Pancreas (tissue), 10 donors: ENCODE measurements around the gene GPC5. TPM values are rescaled to one million over a fixed set of nuclear protein-coding genes. Genes with fewer than 3 reads are reported as not detected.

Experiments used
- ATAC-seq, 4 donors: fragments of 200-7000 bp; cut with Tn5 transposase; one replicate each; pipeline versions ENCODE4 v1.8.0 to v1.9.1; 2020; ENCODE audit warnings: mild to moderate bottlenecking in 4 of 4, moderate library complexity in 4 of 4
- DNase-seq, 6 donors: peaks; one replicate each; pipeline ENCODE4 v3.0.0-alpha.2; 2020
- FAIRE-seq: peaks from 2 replicates; lab custom pipeline; 2012; peaks lifted over from hg19 to GRCh38; lab: Jason Lieb, UNC
- H3K27ac ChIP-seq, 4 donors: fragments of 200-600 bp; sonication (generic); 1 replicate in 3 of 4; 2 replicates in 1 of 4; pipeline versions ENCODE4 v1.5.0 to v1.8.0; 2020
- H3K27me3 ChIP-seq, 4 donors: fragments of 200-600 bp; one replicate each; pipeline ENCODE4 v1.8.0; 2021
- H3K36me3 ChIP-seq, 3 donors: fragments of 200-600 bp; sonication (generic) in 1 of 3; one replicate each; pipeline versions ENCODE4 v1.5.0 to v1.8.0; 2020 to 2021
- H3K4me1 ChIP-seq, 3 donors: fragments of 200-600 bp; one replicate each; pipeline ENCODE4 v1.8.0; 2021
- H3K4me3 ChIP-seq, 4 donors: fragments of 200-600 bp; sonication (generic) in 2 of 4; one replicate each; pipeline versions ENCODE4 v1.5.0 to v1.8.0; 2020 to 2021
- H3K9me3 ChIP-seq, 4 donors: fragments of 200-600 bp; one replicate each; pipeline ENCODE4 v1.8.0; 2021
- WGBS, 2 donors: extraction: QIAGEN DNeasy Blood & Tissue Kit; methylation state at CpG; one replicate each; pipeline ENCODE4 v1.1.7; 2013; 5-methylcytosine and 5-hydroxymethylcytosine counted together
- intact Hi-C, 3 donors: fragments of 100-400 bp; cut with DNase I; formaldehyde crosslinking; loops; one replicate each; pipeline versions ENCODE4 v1.11.1 to v1.14.2; 2022
- polyA plus RNA-seq, 2 donors: library from polyadenylated mRNA; stranded (reverse); fragments of 200-250 nt; gene quantifications; one replicate each; pipeline ENCODE4 v1.2.3, GENCODE V29; 2013
- total RNA-seq, 6 donors: library from RNA; stranded (reverse); fragmentation: NEBNext Ultra II Directional in 4 of 6; extraction: Animal tissue kit (Norgen Biotek cat#: 25700) in 4 of 6; gene quantifications; one replicate each; pipeline versions ENCODE4 v1.2.1 to v1.2.4, GENCODE V29; 2021 to 2023
- TF ChIP-seq, protein P1 (sequence below), 4 donors: fragments of 200-600 bp; sonication (generic) in 3 of 4; IDR thresholded peaks; one replicate each; pipeline versions ENCODE4 v1.5.0 to v1.8.0; 2021; ENCODE audit warnings: antibody characterized with exemption in 4 of 4
- donor health status: healthy with polysubstance abuse.
- donor health status: DM: no; HTN: no; CAD: no; lungs with moderate emphysema.
- donor health status: DM: no; HTN: no; CAD: no.
- donor health status: control.
- donor health status: control.
- donor health status: Bipolar disorder and iron deficiency.
- donor health status: DM: yes; HTN: yes; CAD: no.
- donor health status: DM: no; HTN: no; CAD: no.
- donor health status: DM: no; HTN: no; CAD: no.
- donor health status: DM: yes; HTN: yes; CAD: no.

GPC5 gene
- total and polyA plus RNA-seq, 8 donors, result 0.12 to 0.35 (median 0.35) TPM; not detected in 5

GRCh38 chr13:91594061-91594460 is 195.6 kb downstream of the GPC5 start:
- FAIRE-seq, result no peak
- H3K9me3 ChIP-seq, result no peaks in the 10 kb centered on the region
- WGBS, 2 donors, result 35 to 40% methylated on average over 1 of the region's 1 CpG
- ATAC-seq, result no peak
- no peaks in the 10 kb centered on the region for H3K27me3 ChIP-seq
- H3K4me3 ChIP-seq, result no peak overlapping the region
- intact Hi-C loops, result no loop called here
- no peak for DNase-seq
- H3K27ac ChIP-seq, result no peak overlapping the region
- no peaks in the 10 kb centered on the region for H3K4me1 ChIP-seq
- TF ChIP-seq, protein P1, sequence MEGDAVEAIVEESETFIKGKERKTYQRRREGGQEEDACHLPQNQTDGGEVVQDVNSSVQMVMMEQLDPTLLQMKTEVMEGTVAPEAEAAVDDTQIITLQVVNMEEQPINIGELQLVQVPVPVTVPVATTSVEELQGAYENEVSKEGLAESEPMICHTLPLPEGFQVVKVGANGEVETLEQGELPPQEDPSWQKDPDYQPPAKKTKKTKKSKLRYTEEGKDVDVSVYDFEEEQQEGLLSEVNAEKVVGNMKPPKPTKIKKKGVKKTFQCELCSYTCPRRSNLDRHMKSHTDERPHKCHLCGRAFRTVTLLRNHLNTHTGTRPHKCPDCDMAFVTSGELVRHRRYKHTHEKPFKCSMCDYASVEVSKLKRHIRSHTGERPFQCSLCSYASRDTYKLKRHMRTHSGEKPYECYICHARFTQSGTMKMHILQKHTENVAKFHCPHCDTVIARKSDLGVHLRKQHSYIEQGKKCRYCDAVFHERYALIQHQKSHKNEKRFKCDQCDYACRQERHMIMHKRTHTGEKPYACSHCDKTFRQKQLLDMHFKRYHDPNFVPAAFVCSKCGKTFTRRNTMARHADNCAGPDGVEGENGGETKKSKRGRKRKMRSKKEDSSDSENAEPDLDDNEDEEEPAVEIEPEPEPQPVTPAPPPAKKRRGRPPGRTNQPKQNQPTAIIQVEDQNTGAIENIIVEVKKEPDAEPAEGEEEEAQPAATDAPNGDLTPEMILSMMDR (IDR thresholded peaks at IDR 0.05), result no peak
- no peaks in the 10 kb centered on the region for H3K36me3 ChIP-seq

- TF ChIP-seq, protein P1 (IDR thresholded peaks at IDR 0.05), result no peak
- no peak for ATAC-seq
These were observed 197.3 kb downstream of the GPC5 start for GRCh38 chr13:91595677-91596076.

GRCh38 chr13:91596842-91597241 is 198.4 kb downstream of the GPC5 start:
- WGBS, 2 donors, result 64 to 82% methylated on average over 2 of the region's 2 CpGs
- intact Hi-C loops, result no loop called here
- TF ChIP-seq, protein P1 (IDR thresholded peaks at IDR 0.05), result no peak
- Histone ChIP-seq H3K9me3 (no peaks in the 10 kb centered on the region), H3K27ac (no peak overlapping the region), H3K36me3 (no peaks in the 10 kb centered on the region), H3K27me3 (no peaks in the 10 kb centered on the region), H3K4me1 (no peaks in the 10 kb centered on the region), H3K4me3 (no peak overlapping the region)
- DNase-seq, result no peak
- no peak for FAIRE-seq
- no peak for ATAC-seq

More at GRCh38 chr13:91595677-91596076, 197.3 kb downstream of the GPC5 start:
- FAIRE-seq (no peak), DNase-seq (no peak)
- H3K4me1 ChIP-seq, result no peaks in the 10 kb centered on the region
- H3K36me3 ChIP-seq, result no peaks in the 10 kb centered on the region
- H3K27me3 ChIP-seq, result no peaks in the 10 kb centered on the region
- H3K9me3 ChIP-seq, result no peaks in the 10 kb centered on the region
- H3K4me3 ChIP-seq, result no peak overlapping the region
- WGBS, 2 donors, result 51 to 71% methylated on average over 2 of the region's 2 CpGs
- H3K27ac ChIP-seq, result no peak overlapping the region
- intact Hi-C loops, result no loop called here

- no peak overlapping the region for H3K27ac ChIP-seq
- no peak for FAIRE-seq
- H3K4me3 ChIP-seq, result no peak overlapping the region
- no peaks in the 10 kb centered on the region for H3K27me3 ChIP-seq
- DNase-seq, result no peak
- intact Hi-C loops, result no loop called here
- H3K4me1 ChIP-seq, result no peaks in the 10 kb centered on the region
- no peak for ATAC-seq
- H3K9me3 ChIP-seq, result no peaks in the 10 kb centered on the region
- TF ChIP-seq, protein P1 (IDR thresholded peaks at IDR 0.05), result no peak
- H3K36me3 ChIP-seq, result no peaks in the 10 kb centered on the region
These were observed 200.2 kb downstream of the GPC5 start for GRCh38 chr13:91598655-91599054.

GRCh38 chr13:91601273-91601672 is 202.9 kb downstream of the GPC5 start:
- TF ChIP-seq, protein P1 (IDR thresholded peaks at IDR 0.05), result no peak
- intact Hi-C loops, result no loop called here
- WGBS, 2 donors, result 67 to 91% methylated on average over 9 of the region's 9 CpGs
- Histone ChIP-seq H3K9me3 (no peaks in the 10 kb centered on the region), H3K27ac (no peak overlapping the region), H3K4me1 (no peaks in the 10 kb centered on the region), H3K4me3 (no peak overlapping the region), H3K27me3 (no peaks in the 10 kb centered on the region), H3K36me3 (no peaks in the 10 kb centered on the region)
- ATAC-seq, result no peak
- no peak for FAIRE-seq
- no peak for DNase-seq
